Neural progenitor cell (in vitro differentiated cells): Measurements from ENCODE around the gene ENPP4. TPM values are rescaled to one million over a fixed set of nuclear protein-coding genes. Genes with fewer than 3 reads are reported as not detected.

Source experiments
- DNase-seq: peaks from one replicate; pipeline ENCODE4 v3.0.0-alpha.2; 2016; ENCODE audit warnings: low spot score
- H2AFZ ChIP-seq: fragments of 200-600 bp; sonication (generic); replicated peaks from 2 replicates; pipeline ENCODE4 v1.6.1; 2016; ENCODE audit warnings: antibody characterized with exemption
- H3F3A ChIP-seq: fragments of 200-600 bp; sonication (generic); 2 replicates; pipeline ENCODE4 v1.6.1; 2016; ENCODE audit warnings: antibody characterized with exemption, low read depth
- H3K27ac ChIP-seq: fragments of 200-600 bp; sonication (generic); 2 replicates; pipeline ENCODE4 v1.5.1; 2016; ENCODE audit warnings: mild to moderate bottlenecking
- H3K27me3 ChIP-seq: fragments of 200-600 bp; sonication (generic); 2 replicates; pipeline ENCODE4 v1.6.1; 2016; ENCODE audit warnings: mild to moderate bottlenecking, moderate library complexity
- H3K36me3 ChIP-seq: fragments of 200-600 bp; sonication (generic); 2 replicates; pipeline ENCODE4 v1.5.1; 2016
- H3K4me1 ChIP-seq: fragments of 200-600 bp; sonication (generic); 2 replicates; pipeline ENCODE4 v1.6.1; 2016; ENCODE audit warnings: mixed run types
- H3K4me2 ChIP-seq: fragments of 200-600 bp; sonication (generic); 2 replicates; pipeline ENCODE4 v1.6.1; 2016
- H3K4me3 ChIP-seq: fragments of 200-600 bp; sonication (generic); 2 replicates; pipeline ENCODE4 v1.5.1; 2016
- H3K79me2 ChIP-seq: fragments of 200-600 bp; sonication (generic); 2 replicates; pipeline ENCODE4 v1.6.1; 2016; ENCODE audit warnings: low read depth
- H3K9ac ChIP-seq: fragments of 200-600 bp; sonication (generic); 2 replicates; pipeline ENCODE4 v1.6.1; 2016
- H3K9me3 ChIP-seq: fragments of 200-600 bp; sonication (generic); 2 replicates; pipeline ENCODE4 v1.5.1; 2016; ENCODE audit warnings: low read depth
- H4K20me1 ChIP-seq: fragments of 200-600 bp; sonication (generic); 2 replicates; pipeline ENCODE4 v1.6.1; 2016; ENCODE audit warnings: low read depth
- H3K27ac Mint-ChIP-seq: 3 replicates; pipeline ENCODE4 v1.8.0; 2021; ENCODE audit warnings: mixed read lengths
- H3K27me3 Mint-ChIP-seq: 2 replicates; pipeline ENCODE4 v1.8.0; 2022; ENCODE audit warnings: low read depth, mild to moderate bottlenecking, inconsistent platforms, moderate library complexity, mixed read lengths; ENCODE audit not compliant: insufficient read depth
- H3K36me3 Mint-ChIP-seq: 3 replicates; pipeline ENCODE4 v1.8.0; 2021; ENCODE audit warnings: mixed read lengths
- H3K4me1 Mint-ChIP-seq: 3 replicates; pipeline ENCODE4 v1.8.0; 2021; ENCODE audit warnings: mixed read lengths
- H3K4me3 Mint-ChIP-seq: 3 replicates; pipeline ENCODE4 v1.8.0; 2021; ENCODE audit warnings: mild to moderate bottlenecking, moderate library complexity, mixed read lengths
- H3K9me3 Mint-ChIP-seq: 3 replicates; pipeline ENCODE4 v1.8.0; 2020; ENCODE audit warnings: mixed read lengths
- EZH2 ChIP-seq: fragments of 200-600 bp; sonication (generic); IDR thresholded peaks from 2 replicates; pipeline ENCODE4 v1.6.1; 2017; ENCODE audit warnings: antibody characterized with exemption, mild to moderate bottlenecking, moderate library complexity
- EZH2phosphoT487 ChIP-seq: fragments of 200-600 bp; sonication (generic); IDR thresholded peaks from 2 replicates; pipeline ENCODE4 v1.6.1; 2017; ENCODE audit warnings: antibody characterized with exemption
- total RNA-seq: library from RNA; depleted of rRNA; stranded (reverse); fragments of >200 nt; gene quantifications from 2 replicates; pipeline ENCODE4 v1.2.3, GENCODE V29; 2015; ENCODE audit warnings: low replicate concordance
- TF ChIP-seq, protein P1 (sequence below): fragments of 200-600 bp; sonication (generic); IDR thresholded peaks from 2 replicates; pipeline ENCODE4 v1.5.1; 2017; ENCODE audit warnings: antibody characterized with exemption, mild to moderate bottlenecking

The ENPP4 gene
- total RNA-seq, 1 donor from 2014 or later, result 22.9 TPM

DNA sequence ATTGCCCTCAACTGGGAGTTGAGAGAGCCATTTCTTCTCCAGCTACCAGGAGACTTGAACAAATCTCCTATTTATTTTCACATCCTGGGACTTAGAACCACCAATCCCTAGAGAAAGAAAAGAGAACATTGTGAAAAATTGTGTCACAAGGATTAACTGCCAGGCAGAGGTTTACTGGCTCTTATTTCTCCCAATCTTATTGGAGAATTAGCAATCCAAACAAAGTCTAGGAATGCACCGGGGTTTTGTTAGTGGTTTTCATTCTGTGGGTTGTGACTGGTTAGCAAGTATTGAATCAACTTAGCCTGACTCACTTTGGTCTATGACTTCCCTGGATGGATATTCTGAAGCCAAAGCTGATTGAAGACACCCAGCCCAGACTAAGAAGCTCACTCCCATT is 62.2 kb downstream of the ENPP4 start:
- H3K9me3 ChIP-seq, result no peaks in the 10 kb centered on the region
- Mint-ChIP-seq H3K27ac (no peak overlapping the region), H3K9me3 (no peaks in the 10 kb centered on the region), H3K27me3 (no peaks in the 10 kb centered on the region), H3K4me1 (no peaks in the 10 kb centered on the region), H3K36me3 (no peaks in the 10 kb centered on the region), H3K4me3 (no peak overlapping the region)
- no peak overlapping the region for H3K27ac ChIP-seq
- no peaks in the 10 kb centered on the region for H3K79me2 ChIP-seq
- no peak overlapping the region for H2AFZ ChIP-seq
- no peak overlapping the region for H3K4me3 ChIP-seq
- no peaks in the 10 kb centered on the region for H3K36me3 ChIP-seq
- H3K4me2 ChIP-seq, result no peak overlapping the region
- no peak for DNase-seq
- H4K20me1 ChIP-seq, result no peaks in the 10 kb centered on the region
- TF ChIP-seq, protein P1, sequence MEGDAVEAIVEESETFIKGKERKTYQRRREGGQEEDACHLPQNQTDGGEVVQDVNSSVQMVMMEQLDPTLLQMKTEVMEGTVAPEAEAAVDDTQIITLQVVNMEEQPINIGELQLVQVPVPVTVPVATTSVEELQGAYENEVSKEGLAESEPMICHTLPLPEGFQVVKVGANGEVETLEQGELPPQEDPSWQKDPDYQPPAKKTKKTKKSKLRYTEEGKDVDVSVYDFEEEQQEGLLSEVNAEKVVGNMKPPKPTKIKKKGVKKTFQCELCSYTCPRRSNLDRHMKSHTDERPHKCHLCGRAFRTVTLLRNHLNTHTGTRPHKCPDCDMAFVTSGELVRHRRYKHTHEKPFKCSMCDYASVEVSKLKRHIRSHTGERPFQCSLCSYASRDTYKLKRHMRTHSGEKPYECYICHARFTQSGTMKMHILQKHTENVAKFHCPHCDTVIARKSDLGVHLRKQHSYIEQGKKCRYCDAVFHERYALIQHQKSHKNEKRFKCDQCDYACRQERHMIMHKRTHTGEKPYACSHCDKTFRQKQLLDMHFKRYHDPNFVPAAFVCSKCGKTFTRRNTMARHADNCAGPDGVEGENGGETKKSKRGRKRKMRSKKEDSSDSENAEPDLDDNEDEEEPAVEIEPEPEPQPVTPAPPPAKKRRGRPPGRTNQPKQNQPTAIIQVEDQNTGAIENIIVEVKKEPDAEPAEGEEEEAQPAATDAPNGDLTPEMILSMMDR, result no peak
- TF ChIP-seq EZH2phosphoT487 (no peak), EZH2 (no peak)
- no peaks in the 10 kb centered on the region for H3K4me1 ChIP-seq
- H3K27me3 ChIP-seq, result no peaks in the 10 kb centered on the region
- H3K9ac ChIP-seq, result no peak overlapping the region
- H3F3A ChIP-seq, result no peaks in the 10 kb centered on the region

Other genes starting within 250 kb of the ENPP4 start
- gene CLIC5, start 114.1 kb upstream of the ENPP4 start, total RNA-seq, result 0.06 TPM in 1 of 2 replicates, not detected in the other
- gene ENPP5, start 41.0 kb downstream of the ENPP4 start, total RNA-seq, result 9.1 and 23.7 TPM in 2 replicates